ENCODE data around the gene RILPL1.
"Not testable (repeated sequence)": the region's sequence is repeated elsewhere in the genome, so short reads cannot be mapped to it uniquely, and the experiment has no call there.

Gene RILPL1

GRCh38 chr12:123533672-123534643 lies at the start of gene RILPL1:
Gene RILPL1, minus strand, starts transcription at chr12:123533719. Its CDS starts 237 bp downstream, at chr12:123533482.
- DNase-seq (ENCODE audit: low read depth) = peak; percentile 48
- peak; percentile 38 for TF ChIP-seq CTCF (IDR thresholded peaks at IDR 0.05; ENCODE audit: insufficient read depth, low read depth, low read length, missing control alignments)
- peak within 1 kb of the TSS; percentile 65 for H3K4me3 ChIP-seq (ENCODE audit: low read depth, low read length)

GRCh38 chr12:123580772-123581171 lies 47.3 kb upstream of the RILPL1 start:
- no peak overlapping the region for H3K4me3 ChIP-seq (ENCODE audit: low read depth, low read length)
- no peak for TF ChIP-seq CTCF (IDR thresholded peaks at IDR 0.05; ENCODE audit: insufficient read depth, low read depth, low read length, missing control alignments)
- DNase-seq (ENCODE audit: low read depth) = no peak

GRCh38 chr12:123578829-123579228 lies 45.3 kb upstream of the RILPL1 start:
- DNase-seq (ENCODE audit: low read depth); H3K4me3 ChIP-seq (ENCODE audit: low read depth, low read length): not testable (repeated sequence)

GRCh38 chr12:123578243-123578642 lies 44.7 kb upstream of the RILPL1 start:
- DNase-seq (ENCODE audit: low read depth) = no peak
- TF ChIP-seq CTCF (IDR thresholded peaks at IDR 0.05; ENCODE audit: insufficient read depth, low read depth, low read length, missing control alignments) = no peak
- H3K4me3 ChIP-seq (ENCODE audit: low read depth, low read length) = no peak overlapping the region

- no peak for DNase-seq (ENCODE audit: low read depth)
- no peak for TF ChIP-seq CTCF (IDR thresholded peaks at IDR 0.05; ENCODE audit: insufficient read depth, low read depth, low read length, missing control alignments)
- no peak overlapping the region for H3K4me3 ChIP-seq (ENCODE audit: low read depth, low read length)
Measured at GRCh38 chr12:123576611-123577010, 43.1 kb upstream of the RILPL1 start.

GRCh38 chr12:123573870-123574269 lies 40.4 kb upstream of the RILPL1 start:
- no peak overlapping the region for H3K4me3 ChIP-seq (ENCODE audit: low read depth, low read length)
- no peak for DNase-seq (ENCODE audit: low read depth)
- TF ChIP-seq CTCF (IDR thresholded peaks at IDR 0.05; ENCODE audit: insufficient read depth, low read depth, low read length, missing control alignments) = no peak

GRCh38 chr12:123572391-123572790 lies 38.9 kb upstream of the RILPL1 start:
- H3K4me3 ChIP-seq (ENCODE audit: low read depth, low read length) = no peak overlapping the region
- no peak for DNase-seq (ENCODE audit: low read depth)
- no peak for TF ChIP-seq CTCF (IDR thresholded peaks at IDR 0.05; ENCODE audit: insufficient read depth, low read depth, low read length, missing control alignments)
